ENCODE results near the gene LDLRAD1. TPM values are rescaled to one million over a fixed set of nuclear protein-coding genes. Genes with fewer than 3 reads are reported as not detected.

The LDLRAD1 gene
- total RNA-seq, 1 experiment from 2014 or later = 0.30 TPM

Small RNA genes lying within 50 kb of the gene (microRNA-seq; reads per million reads assigned to microRNA genes)
- gene MIR4781 (ENCODE audit: borderline number of aligned reads) = 1.2 reads per million

Other genes starting within 250 kb of the LDLRAD1 start
- gene NDC1, start 179.9 kb downstream of the LDLRAD1 start, total RNA-seq (2021; ENCODE audit: unreplicated experiment) = 54.7 TPM
- 16.4 TPM for gene YIPF1, start 128.4 kb downstream of the LDLRAD1 start, total RNA-seq (2021; ENCODE audit: unreplicated experiment)
- not detected for gene DIO1, start 124.0 kb downstream of the LDLRAD1 start, total RNA-seq (2021; ENCODE audit: unreplicated experiment)
- 45.1 TPM for gene IFT25, start 72.5 kb downstream of the LDLRAD1 start, total RNA-seq (2021; ENCODE audit: unreplicated experiment)
- 62.5 TPM for gene LRRC42, start 71.8 kb downstream of the LDLRAD1 start, total RNA-seq (2021; ENCODE audit: unreplicated experiment)
- 121 TPM for gene TMEM59, start 35.0 kb upstream of the LDLRAD1 start, total RNA-seq (2021; ENCODE audit: unreplicated experiment)
- 5.4 TPM for gene TCEANC2, start 35.4 kb upstream of the LDLRAD1 start, total RNA-seq (2021; ENCODE audit: unreplicated experiment)
- 0.22 TPM for gene CDCP2, start 134.8 kb upstream of the LDLRAD1 start, total RNA-seq (2021; ENCODE audit: unreplicated experiment)
- 11.7 TPM for gene CYB5RL, start 181.8 kb upstream of the LDLRAD1 start, total RNA-seq (2021; ENCODE audit: unreplicated experiment)
- gene MRPL37, start 182.0 kb upstream of the LDLRAD1 start, total RNA-seq (2021; ENCODE audit: unreplicated experiment) = 132 TPM

All from HCT116 (cell line).